HG03097 (cell line): Measurements from ENCODE around the gene CHPF2.

Experiments used
- ATAC-seq: cut with Tn5 transposase; IDR thresholded peaks from one replicate; pipeline ENCODE4 v1.9.1; 2021; ENCODE audit not compliant: unreplicated experiment, low FRiP score

Gene CHPF2

GRCh38 chr7:151232091-151232916 is at the start of gene CHPF2:
TSS of gene CHPF2 (plus strand) at chr7:151232483. CDS start at chr7:151234012, 1,529 bp downstream.
- peak; percentile 89 for ATAC-seq

DNA sequence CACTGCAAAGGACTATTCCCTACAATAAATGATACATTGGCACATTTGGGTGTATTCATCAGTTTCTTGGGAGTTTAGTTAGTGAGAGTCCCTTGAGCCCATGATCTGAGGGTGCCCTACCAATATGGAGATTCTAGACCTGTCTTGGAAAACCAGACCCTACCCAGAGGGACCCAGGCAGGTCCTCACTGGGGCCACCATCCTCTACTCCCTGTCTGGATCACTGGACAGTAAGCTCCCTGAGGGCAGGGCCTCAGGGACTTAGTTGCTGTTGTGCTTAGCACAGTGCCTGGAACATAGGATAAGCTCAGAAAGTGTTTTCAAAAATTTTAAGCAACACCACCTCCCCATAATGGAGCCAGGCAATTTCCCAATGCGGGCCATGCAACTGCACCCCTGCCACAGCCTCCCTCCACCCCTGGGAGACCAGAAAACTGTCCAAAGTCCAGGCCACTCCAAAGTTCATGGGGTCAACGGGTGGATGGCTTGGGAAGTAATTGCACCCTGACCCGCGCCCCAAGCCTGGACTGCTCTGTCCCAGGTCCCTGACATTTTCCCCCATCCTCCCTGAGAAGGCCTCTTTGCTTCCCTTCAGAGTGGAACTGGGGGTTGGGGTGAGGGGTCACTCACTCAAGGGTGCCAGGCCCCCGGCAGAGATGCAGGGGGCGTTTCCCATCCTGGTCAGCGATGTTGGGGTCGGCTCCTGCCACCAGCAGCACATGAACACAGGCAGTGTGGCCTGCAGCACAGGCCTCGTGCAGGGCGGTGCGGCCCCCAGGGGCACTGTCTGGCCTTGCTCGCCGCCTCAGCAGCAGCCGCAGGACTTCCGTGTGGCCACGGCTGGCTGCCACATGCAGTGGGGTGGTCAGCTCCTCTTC is 46.3 kb upstream of the CHPF2 start:
- no peak for ATAC-seq

GRCh38 chr7:151186640-151187408 is 45.5 kb upstream of the CHPF2 start, which contains the start of gene ASB10:
TSS of gene ASB10 (minus strand) at chr7:151187250. CDS start at chr7:151187130, 120 bp downstream.
- ATAC-seq = no peak

- ATAC-seq = no peak
These were observed 44.7 kb upstream of the CHPF2 start for GRCh38 chr7:151187409-151188251.

DNA sequence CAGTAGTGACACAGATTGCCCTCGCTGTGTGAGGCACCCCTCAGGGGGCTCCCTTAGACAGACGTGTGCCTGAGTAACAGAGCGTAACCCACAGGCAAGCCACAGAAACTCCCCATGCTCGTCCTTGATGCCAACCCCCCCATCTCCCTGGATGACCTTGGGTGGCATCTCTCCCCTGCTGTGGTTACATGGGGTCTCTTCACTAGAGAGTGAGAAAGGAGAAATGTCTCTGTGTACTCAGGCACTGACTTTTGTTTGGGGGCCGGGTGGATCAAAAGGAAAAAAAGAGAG is 44.1 kb upstream of the CHPF2 start:
- ATAC-seq = no peak

GRCh38 chr7:151189038-151189437 is 43.2 kb upstream of the CHPF2 start:
- no peak for ATAC-seq

- no peak for ATAC-seq
These were observed 40.7 kb upstream of the CHPF2 start for GRCh38 chr7:151191544-151191943.

- no peak for ATAC-seq
These were observed 40.2 kb upstream of the CHPF2 start for GRCh38 chr7:151192002-151192539.

GRCh38 chr7:151193203-151193978 is 38.9 kb upstream of the CHPF2 start:
- ATAC-seq = no peak

GRCh38 chr7:151194188-151194587 is 38.1 kb upstream of the CHPF2 start:
- ATAC-seq = no peak

- no peak for ATAC-seq
These were observed 36.5 kb upstream of the CHPF2 start for GRCh38 chr7:151195616-151196450.

DNA sequence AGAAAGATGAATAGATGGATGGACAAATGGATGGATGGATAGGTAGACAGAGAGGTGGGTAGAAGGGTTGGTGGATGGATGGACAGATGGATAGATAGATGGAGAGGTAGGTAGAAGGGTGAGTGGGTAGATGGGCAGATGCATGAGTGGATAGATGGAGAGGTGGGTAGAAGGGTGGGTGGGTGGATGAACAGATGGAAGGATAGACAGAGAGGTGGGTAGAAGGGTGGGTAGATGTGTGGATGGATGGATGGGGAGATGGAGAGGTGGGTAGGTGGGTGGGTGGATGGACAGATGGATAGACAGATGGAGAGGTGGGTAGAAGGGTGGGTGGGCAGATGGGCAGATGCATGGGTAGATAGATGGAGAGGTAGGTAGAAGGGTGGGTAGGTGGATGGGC is 34.4 kb upstream of the CHPF2 start:
- no peak for ATAC-seq

DNA sequence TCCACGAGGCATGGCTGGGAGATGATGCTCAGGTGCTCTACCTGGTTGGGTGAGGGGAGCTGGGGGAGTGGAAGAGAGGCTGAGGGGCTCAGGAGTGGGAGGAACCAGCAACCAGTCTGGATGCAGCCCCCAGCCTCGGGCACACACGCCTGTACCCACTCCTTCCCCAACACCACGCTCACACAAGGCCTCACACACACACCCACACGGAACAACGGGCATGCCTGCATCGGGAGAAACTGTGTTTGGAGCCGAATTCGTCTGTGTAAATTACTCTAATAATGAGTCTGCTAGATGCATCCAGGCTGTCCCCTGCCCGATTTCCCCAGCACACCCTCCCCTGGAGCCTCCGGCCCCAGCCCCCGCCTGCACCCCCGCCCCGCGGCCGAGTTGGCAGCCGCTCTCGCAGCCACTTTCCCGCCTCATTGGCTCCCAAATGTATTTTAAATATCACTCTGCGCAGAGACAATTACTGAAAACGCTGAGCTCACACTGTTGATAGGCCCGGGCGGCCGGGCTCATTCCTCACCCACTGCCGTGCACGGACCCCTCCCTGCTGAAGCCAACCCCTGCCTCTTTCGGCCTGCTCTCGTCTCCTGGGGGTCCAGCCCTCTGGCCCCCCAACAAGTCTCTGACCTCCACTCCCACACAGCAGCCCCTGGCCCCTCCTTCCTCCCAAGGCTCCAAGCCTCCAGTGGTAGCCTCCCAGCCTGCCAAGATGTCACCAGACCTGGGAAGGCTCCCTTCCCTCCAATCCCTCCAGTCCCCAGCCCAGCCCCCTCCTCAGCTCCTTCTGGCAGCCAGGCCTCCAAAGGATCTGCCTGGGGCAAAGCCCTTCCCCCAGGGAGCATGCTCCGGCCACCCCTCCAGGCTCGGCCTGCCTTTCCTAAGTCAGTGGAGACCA is 33.1 kb upstream of the CHPF2 start:
- ATAC-seq = no peak

GRCh38 chr7:151201344-151201743 is 30.9 kb upstream of the CHPF2 start:
- no peak for ATAC-seq

DNA sequence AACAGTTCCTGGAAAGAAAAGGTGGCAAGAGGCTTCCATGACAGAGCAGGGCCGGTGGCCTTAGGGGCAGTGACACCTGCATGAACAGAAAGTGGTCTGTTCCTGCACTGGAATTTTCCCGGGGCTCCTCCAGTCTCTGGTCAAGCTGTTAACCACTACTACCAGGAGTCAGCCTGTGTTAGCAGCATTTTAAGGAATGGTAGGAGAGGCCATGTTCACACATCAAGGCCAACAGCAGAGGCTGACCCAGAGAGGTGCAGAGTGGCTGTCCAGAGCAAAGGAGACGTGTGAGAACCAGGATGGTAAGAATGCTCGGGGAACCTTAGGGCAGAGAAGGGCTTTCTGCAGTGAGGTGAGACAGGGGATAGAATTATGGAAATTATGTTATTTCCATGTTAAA is 30.5 kb upstream of the CHPF2 start:
- no peak for ATAC-seq

- ATAC-seq = no peak
These were observed 29.4 kb upstream of the CHPF2 start for GRCh38 chr7:151202836-151203235.

GRCh38 chr7:151204383-151205032 is 27.8 kb upstream of the CHPF2 start:
- ATAC-seq = no peak
